Forelimb muscle (tissue), 1 donor: ENCODE measurements around the gene SLC44A1. TPM values are rescaled to one million over a fixed set of nuclear protein-coding genes. Genes with fewer than 3 reads are reported as not detected.
A peak's percentile ranks its signal among the peaks of the same experiment; 100 is the strongest.

Source experiments
- DNase-seq: peaks from one replicate; pipeline ENCODE4 v3.0.0-alpha.2; 2013; ENCODE audit warnings: low read depth
- polyA plus RNA-seq: library from polyadenylated mRNA; unstranded; fragments of 120-200 nt; gene quantifications from one replicate; pipeline ENCODE4 v1.2.1, GENCODE V29; 2013; ENCODE audit not compliant: insufficient read length

Gene SLC44A1
- polyA plus RNA-seq, 1 donor = 14.6 TPM

- DNase-seq = no peak
These were observed 187.2 kb downstream of the SLC44A1 start for GRCh38 chr9:105431424-105432246.

- no peak for DNase-seq
These were observed 187.9 kb downstream of the SLC44A1 start for GRCh38 chr9:105432247-105432842.

GRCh38 chr9:105435453-105435852 lies 191.0 kb downstream of the SLC44A1 start:
- no peak for DNase-seq

GRCh38 chr9:105436783-105437182 lies 192.3 kb downstream of the SLC44A1 start:
- DNase-seq = no peak

DNA sequence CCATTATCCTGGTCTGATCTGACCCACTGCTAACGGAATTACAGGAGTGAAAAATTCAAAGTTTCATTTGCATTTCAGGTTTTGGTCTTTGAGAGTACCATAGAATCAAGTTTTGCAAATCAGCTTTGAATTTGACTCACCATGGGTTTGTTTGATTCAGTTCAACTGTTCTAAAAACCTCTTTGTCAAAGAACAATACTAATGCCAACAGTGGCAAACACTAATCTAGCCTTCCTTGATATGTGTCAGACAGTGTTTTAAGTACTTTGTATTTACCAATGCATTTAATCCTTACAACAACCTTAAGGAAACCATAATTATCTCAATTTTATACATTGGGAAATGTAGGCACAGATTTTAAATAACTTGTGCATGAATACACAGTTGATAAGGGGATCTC lies 193.3 kb downstream of the SLC44A1 start:
- DNase-seq = no peak

DNA sequence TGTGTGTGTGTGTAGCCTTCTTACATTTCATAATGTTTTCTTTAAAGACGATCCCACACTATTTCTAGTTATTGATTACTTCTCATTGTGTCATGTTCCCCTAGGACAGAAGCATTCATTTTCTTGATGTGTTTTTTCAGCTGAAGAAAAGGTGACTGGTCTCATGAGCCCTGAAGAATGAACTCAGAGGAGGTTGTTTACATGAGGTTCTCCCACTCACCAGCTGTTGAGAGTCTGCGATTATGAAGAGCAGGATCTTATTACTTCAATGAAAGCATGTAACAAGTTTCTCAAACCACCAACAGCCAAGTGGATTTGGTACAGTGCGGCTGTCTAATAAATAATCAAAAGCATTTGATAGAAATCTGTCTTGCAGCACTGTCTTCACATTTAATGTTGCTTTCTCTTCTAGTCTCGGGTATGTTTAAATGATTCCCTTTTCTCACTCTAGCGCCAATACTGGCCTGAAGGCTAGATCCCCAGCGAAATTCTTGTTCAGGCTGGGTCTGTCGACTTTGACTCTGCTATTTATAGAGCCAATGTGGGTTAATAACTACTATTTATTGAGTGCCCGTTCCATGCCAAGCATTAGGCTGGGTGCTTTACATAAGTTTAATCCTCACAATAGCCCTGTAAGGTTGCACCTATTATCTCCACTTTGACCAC lies 193.8 kb downstream of the SLC44A1 start:
- DNase-seq = no peak

GRCh38 chr9:105439428-105439827 lies 195.0 kb downstream of the SLC44A1 start:
- no peak for DNase-seq

- no peak for DNase-seq
These were observed 197.2 kb downstream of the SLC44A1 start for GRCh38 chr9:105441616-105442160.

- no peak for DNase-seq
These were observed 198.7 kb downstream of the SLC44A1 start for GRCh38 chr9:105443121-105443520.

DNA sequence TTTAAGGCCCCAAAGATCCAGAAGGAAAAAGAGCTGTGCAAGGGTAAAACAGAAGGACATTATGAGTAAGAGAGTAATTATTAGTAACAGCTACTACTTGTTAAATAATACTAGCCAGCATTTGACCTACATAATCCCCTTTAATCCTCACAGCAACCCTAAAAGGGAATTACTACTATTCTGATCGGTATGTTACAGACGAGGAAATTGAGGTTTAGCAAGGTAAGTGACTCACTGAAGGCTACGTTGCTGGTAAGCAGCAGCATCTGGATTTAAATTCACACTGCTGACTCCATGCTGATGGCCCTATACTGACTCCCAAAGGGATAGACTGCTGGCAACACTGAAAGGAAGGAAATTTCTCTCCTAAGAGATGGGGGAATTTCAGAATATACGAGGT lies 199.7 kb downstream of the SLC44A1 start:
- DNase-seq = no peak

- DNase-seq = no peak
These were observed 200.9 kb downstream of the SLC44A1 start for GRCh38 chr9:105445203-105445881.

DNA sequence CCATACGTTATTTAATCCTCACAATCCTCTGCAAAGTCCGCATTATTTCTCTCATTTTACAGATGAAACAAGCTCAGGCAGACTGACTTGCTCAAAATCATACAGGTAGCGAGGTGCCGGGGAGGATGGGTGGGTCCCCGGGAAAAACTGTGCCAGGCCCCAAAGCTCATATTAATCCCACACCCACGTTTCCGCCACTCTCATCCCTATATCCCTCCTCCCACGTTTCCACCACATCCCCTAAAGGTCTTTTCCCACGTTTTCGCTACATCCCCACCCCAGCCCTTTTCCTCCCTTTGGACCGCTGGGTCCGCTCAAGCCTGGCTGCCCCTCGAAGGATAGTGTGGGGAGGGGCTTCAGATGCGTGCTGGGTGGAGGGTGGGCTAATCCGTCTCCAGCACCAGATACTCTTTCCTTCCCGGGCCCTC lies 202.9 kb downstream of the SLC44A1 start:
- DNase-seq = no peak

DNA sequence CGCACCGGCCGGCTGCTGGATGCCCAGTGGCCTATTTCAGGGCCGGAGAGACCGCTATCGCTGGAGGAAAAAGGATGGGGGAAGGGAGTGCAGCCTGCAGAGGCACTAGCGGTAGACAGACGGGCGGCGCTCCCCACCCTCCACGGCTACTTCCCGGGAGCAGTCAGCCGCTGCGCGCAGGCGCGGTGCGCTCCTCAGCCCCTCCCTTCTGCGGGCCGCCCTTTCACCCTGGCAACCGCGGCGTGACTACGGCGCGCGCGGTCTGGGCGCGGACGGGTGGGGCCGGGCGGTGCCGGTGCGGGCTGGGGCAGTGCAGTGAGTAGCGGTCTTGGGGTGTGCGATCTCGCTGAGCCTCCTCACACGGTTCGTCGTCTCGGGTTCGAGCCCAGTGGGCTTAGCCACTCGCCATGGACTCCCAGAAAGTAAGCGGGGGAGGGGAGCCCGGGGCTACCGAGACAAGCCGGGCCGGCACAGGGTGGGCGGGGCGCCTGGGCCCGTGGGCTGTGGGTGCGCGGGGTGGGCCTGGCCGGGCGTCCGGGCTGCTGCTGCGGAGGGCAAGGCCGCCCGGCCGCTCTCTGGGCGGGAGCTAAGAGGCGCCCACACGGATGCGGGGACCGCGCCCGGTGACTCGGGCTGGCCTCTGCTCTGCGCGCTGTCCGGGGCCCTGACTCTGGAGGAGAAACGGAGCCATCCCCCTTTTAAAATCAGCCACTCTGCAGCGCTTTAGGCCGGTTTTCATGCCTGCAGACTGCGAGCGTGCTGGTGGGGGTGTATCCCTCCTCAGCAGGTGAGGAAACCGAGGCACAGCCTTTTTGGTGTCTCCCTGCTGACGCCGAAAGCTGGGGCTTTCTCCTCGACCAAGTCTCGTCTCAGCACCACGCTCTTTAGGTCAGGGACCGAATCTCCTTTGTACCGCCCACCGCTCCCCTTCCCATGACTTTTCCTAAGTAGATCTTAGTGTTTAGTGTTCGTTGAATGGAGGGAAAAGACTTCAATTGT lies 203.7 kb downstream of the SLC44A1 start, which contains the start of gene FSD1L:
TSS of gene FSD1L (plus strand) at position 221 of the 999 bp plus-strand sequence. CDS start at position 408, 187 bp downstream.
- peak; percentile 74 for DNase-seq

DNA sequence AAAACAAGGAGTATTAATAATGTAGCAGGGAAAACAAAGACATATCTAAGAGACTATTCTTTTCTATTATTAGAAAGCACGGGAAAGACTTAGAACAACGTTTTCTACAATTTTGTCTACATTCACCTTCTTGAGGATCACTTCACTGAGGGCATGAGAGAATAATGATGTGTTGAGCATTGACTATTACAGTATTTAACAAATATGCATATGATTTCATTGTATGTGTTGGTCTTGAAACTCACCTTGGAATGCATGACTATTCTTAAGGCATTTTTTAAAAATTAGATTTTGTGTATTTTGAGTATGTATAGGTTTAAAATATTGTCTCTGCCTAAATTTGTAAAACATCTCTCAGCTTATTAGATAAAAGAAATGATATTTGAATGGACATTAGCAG lies 204.6 kb downstream of the SLC44A1 start:
- DNase-seq = no peak

- no peak for DNase-seq
These were observed 207.7 kb downstream of the SLC44A1 start for GRCh38 chr9:105452185-105452584.

DNA sequence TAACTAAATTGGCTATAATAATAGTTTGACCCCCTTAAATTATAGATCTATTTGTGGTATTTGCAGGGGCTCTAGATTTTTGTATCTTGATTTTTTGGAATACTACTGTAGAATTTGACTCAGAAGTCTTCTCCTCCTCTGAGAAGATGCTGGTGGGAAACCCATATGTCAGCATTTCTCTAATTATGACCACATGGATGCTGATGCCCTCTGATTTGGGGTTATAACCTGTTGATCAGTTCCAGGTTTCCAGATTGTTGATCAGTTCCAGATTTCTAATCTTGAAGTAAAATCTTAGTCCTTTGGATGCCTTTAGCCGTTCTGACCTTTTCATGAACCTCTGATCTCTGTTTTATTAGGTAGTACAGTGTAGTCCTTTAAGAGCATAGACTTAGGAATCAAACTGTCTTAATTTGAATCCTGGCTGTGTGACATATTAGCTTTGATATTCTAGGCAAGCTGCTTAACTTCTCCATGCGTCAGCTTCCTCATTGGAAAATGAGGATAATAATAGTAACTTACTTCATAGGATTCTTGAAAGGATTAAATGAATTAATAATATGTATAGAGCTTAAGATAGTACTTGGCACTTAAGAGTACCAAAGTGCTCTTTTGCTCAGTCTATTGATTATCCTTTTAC lies 211.5 kb downstream of the SLC44A1 start:
- DNase-seq = no peak

DNA sequence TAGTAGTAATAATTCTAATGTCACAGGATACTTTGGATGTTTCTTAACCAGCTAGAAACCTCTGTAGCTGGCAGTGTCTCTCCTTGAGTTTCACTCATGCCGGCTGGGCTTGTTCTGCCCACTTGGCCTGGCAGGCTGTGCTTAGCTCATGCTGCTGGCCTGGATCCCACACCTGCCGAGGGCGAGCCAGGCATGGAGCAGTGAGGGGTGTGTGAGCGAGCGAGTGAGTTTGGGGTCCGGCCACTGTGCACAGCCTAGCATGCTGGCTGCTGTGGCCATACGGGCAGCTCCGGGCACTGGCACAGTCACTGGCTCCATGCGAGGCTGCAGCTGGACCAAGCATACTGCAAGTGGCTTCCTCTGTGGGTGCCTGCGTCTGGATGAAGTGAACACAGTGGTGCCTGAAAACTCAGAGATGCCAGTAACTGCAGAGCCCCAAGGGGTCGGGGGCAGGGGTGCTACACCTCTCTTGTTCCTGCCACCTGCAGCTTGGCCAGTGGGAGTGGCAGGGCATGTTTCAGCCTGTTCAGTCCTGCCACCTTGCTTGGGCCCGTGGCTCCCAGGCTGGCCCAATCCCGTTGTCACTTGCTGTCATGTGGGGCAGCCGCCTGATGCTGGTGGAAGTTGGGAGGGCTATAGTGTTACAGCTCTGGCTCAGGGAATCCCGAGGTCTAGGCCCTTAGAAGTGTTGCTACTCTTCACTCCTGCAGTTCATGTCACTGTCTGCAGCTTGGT lies 213.3 kb downstream of the SLC44A1 start:
- no peak for DNase-seq

DNA sequence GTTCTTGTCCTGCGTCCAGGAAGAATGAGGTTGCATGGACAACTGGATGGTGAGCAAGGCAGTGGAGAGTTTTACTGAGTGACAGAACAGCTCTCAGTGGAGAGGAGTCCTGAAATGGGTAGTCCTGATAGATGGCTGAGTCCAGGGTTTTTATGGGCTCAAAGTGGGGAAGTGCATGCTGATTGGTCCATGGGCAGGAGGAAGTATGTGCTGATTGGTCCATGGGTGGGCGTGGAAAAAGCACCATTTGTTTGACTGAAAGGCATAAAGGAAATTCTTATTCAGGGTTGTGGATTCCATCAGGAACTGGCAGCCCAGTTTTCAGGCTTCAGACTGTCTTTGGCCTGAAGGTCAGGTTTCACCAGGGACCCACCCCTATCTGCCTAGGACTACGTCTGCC lies 214.0 kb downstream of the SLC44A1 start:
- DNase-seq = no peak

- no peak for DNase-seq
These were observed 214.9 kb downstream of the SLC44A1 start for GRCh38 chr9:105459336-105459735.
